Astrocyte (in vitro differentiated cells and primary cell): ENCODE measurements around the gene PTPRQ. TPM values are rescaled to one million over a fixed set of nuclear protein-coding genes. Genes with fewer than 3 reads are reported as not detected.

Experiments
- DNase-seq: peaks from one replicate; pipeline ENCODE4 v3.0.0-alpha.2; 2010; ENCODE audit warnings: low read depth
- FAIRE-seq: peaks from 2 replicates; lab custom pipeline; 2011; peaks lifted over from hg19 to GRCh38; lab: Jason Lieb, UNC
- H2AFZ ChIP-seq: 2 replicates; pipeline ENCODE4 v1.6.0; 2012; ENCODE audit warnings: low read depth, low read length, inconsistent platforms
- H3K27ac ChIP-seq: 2 replicates; pipeline ENCODE4 v1.5.1; 2011; ENCODE audit warnings: low read depth, low read length, inconsistent platforms
- H3K27me3 ChIP-seq: 2 replicates; pipeline ENCODE4 v1.6.0; 2011; ENCODE audit warnings: low read length, inconsistent platforms; ENCODE audit not compliant: insufficient read depth
- H3K36me3 ChIP-seq: 2 replicates; pipeline ENCODE4 v1.5.1; 2011; ENCODE audit warnings: low read length, inconsistent platforms; ENCODE audit not compliant: insufficient read depth
- H3K4me1 ChIP-seq: 2 replicates; pipeline ENCODE4 v1.5.1; 2011; ENCODE audit warnings: low read length, inconsistent platforms; ENCODE audit not compliant: insufficient read depth
- H3K4me2 ChIP-seq: 2 replicates; pipeline ENCODE4 v1.6.0; 2012; ENCODE audit warnings: low read length, inconsistent platforms
- H3K4me3 ChIP-seq: 2 replicates; pipeline ENCODE4 v1.5.1; 2011; ENCODE audit warnings: low read depth, mild to moderate bottlenecking, low read length, inconsistent platforms; ENCODE audit not compliant: insufficient read depth
- H3K79me2 ChIP-seq: 2 replicates; pipeline ENCODE4 v1.6.0; 2012; ENCODE audit warnings: mild to moderate bottlenecking, low read length, inconsistent platforms; ENCODE audit not compliant: insufficient read depth
- H3K9ac ChIP-seq: 2 replicates; pipeline ENCODE4 v1.6.0; 2012; ENCODE audit warnings: mild to moderate bottlenecking, low read length, inconsistent platforms
- H3K9me3 ChIP-seq: 2 replicates; pipeline ENCODE4 v1.5.1; 2012; ENCODE audit warnings: low read depth, mild to moderate bottlenecking, low read length, inconsistent platforms; ENCODE audit not compliant: insufficient read depth
- H4K20me1 ChIP-seq: 2 replicates; pipeline ENCODE4 v1.6.0; 2012; ENCODE audit warnings: low read length, inconsistent platforms; ENCODE audit not compliant: insufficient read depth
- H3K27ac Mint-ChIP-seq: one replicate; pipeline ENCODE4 v1.8.0; 2021; ENCODE audit warnings: mild to moderate bottlenecking, mixed read lengths; ENCODE audit not compliant: unreplicated experiment
- H3K27me3 Mint-ChIP-seq: one replicate; pipeline ENCODE4 v1.8.0; 2021; ENCODE audit warnings: low read depth, mixed read lengths; ENCODE audit not compliant: unreplicated experiment
- H3K36me3 Mint-ChIP-seq: one replicate; pipeline ENCODE4 v1.8.0; 2021; ENCODE audit warnings: low read depth, mixed read lengths; ENCODE audit not compliant: unreplicated experiment
- H3K4me1 Mint-ChIP-seq: one replicate; pipeline ENCODE4 v1.8.0; 2021; ENCODE audit warnings: low read depth, mixed read lengths; ENCODE audit not compliant: unreplicated experiment
- H3K4me3 Mint-ChIP-seq: one replicate; pipeline ENCODE4 v1.8.0; 2021; ENCODE audit warnings: mild to moderate bottlenecking, moderate library complexity, mixed read lengths; ENCODE audit not compliant: unreplicated experiment
- H3K9me3 Mint-ChIP-seq: one replicate; pipeline ENCODE4 v1.8.0; 2021; ENCODE audit warnings: mild to moderate bottlenecking, mixed read lengths; ENCODE audit not compliant: unreplicated experiment
- EZH2 ChIP-seq: IDR thresholded peaks from 2 replicates; pipeline ENCODE4 v1.6.1; 2012; ENCODE audit warnings: mild to moderate bottlenecking, low read length, inconsistent platforms; ENCODE audit not compliant: insufficient read depth
- total RNA-seq: library from RNA; stranded (reverse); gene quantifications from 2 replicates; pipeline ENCODE4 v1.2.1, GENCODE V29; 2021
- TF ChIP-seq, protein P1 (sequence below): IDR thresholded peaks from 2 replicates; pipeline ENCODE4 v1.5.1; 2011; ENCODE audit warnings: low read depth, mild to moderate bottlenecking, inconsistent platforms, low read length, moderate library complexity; ENCODE audit not compliant: insufficient read depth

Gene PTPRQ
- total RNA-seq, 1 donor from 2014 or later = 0.18 TPM

DNA sequence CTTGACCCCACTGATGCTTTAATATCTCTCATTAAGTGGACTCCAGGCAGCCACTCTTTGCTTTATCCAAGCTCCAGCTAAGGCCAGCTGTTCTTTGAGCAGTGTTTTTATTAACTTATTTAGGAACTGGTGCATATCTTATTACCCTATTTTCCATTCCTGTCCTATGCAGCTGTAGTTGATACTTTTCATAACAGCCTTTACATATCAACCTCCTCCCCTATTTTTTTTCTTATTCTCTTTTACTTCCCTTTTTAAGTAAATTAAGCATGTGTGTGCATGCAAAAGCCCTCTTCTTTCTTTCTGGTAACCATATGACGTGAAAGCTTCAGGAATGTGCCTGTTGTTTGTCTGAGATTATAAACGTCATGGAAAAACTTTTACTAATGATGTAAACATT is 121.2 kb downstream of the PTPRQ start:
- H3K4me1 ChIP-seq = no peaks in the 10 kb centered on the region
- no peak overlapping the region for H3K27ac Mint-ChIP-seq
- TF ChIP-seq EZH2 = no peak
- TF ChIP-seq, protein P1, sequence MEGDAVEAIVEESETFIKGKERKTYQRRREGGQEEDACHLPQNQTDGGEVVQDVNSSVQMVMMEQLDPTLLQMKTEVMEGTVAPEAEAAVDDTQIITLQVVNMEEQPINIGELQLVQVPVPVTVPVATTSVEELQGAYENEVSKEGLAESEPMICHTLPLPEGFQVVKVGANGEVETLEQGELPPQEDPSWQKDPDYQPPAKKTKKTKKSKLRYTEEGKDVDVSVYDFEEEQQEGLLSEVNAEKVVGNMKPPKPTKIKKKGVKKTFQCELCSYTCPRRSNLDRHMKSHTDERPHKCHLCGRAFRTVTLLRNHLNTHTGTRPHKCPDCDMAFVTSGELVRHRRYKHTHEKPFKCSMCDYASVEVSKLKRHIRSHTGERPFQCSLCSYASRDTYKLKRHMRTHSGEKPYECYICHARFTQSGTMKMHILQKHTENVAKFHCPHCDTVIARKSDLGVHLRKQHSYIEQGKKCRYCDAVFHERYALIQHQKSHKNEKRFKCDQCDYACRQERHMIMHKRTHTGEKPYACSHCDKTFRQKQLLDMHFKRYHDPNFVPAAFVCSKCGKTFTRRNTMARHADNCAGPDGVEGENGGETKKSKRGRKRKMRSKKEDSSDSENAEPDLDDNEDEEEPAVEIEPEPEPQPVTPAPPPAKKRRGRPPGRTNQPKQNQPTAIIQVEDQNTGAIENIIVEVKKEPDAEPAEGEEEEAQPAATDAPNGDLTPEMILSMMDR = no peak
- H3K4me3 ChIP-seq = no peak overlapping the region
- no peaks in the 10 kb centered on the region for H4K20me1 ChIP-seq
- no peak overlapping the region for H3K27ac ChIP-seq
- H3K4me2 ChIP-seq = no peak overlapping the region
- no peak overlapping the region for H2AFZ ChIP-seq
- no peak overlapping the region for H3K9ac ChIP-seq
- FAIRE-seq = no peak
- peak overlapping the region; percentile 0 for H3K4me3 Mint-ChIP-seq
- H3K27me3 ChIP-seq = no peaks in the 10 kb centered on the region
- no peaks in the 10 kb centered on the region for H3K36me3 Mint-ChIP-seq
- H3K79me2 ChIP-seq = no peaks in the 10 kb centered on the region
- H3K9me3 Mint-ChIP-seq = peaks cover 3% of the 10 kb centered on the region
- H3K4me1 Mint-ChIP-seq = no peaks in the 10 kb centered on the region
- peak; percentile 44 for DNase-seq
- H3K27me3 Mint-ChIP-seq = no peaks in the 10 kb centered on the region
- H3K36me3 ChIP-seq = no peaks in the 10 kb centered on the region
- no peaks in the 10 kb centered on the region for H3K9me3 ChIP-seq

DNA sequence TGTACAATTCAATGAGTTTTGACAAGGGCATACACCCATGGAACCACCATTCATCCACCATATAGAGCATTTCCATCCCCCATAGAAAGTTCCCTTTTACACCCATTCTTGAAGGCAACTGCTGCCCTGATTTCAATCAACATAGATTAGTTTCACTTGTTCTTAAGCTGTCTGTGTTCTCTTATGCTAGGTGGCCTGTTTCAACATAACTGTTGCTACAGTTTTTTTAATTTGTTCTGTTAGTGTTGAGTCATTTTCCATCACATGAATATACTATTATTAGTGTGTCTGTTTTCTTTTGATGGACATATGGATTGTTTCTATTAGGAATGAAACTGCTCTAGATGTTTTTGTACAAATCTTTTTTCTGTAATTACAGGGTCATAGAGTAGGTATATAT is 123.4 kb downstream of the PTPRQ start:
- no peak for FAIRE-seq
- Histone ChIP-seq H3K4me3 (no peak overlapping the region), H3K27ac (no peak overlapping the region), H3K79me2 (no peaks in the 10 kb centered on the region), H3K9me3 (no peaks in the 10 kb centered on the region), H3K4me2 (no peak overlapping the region), H3K36me3 (no peaks in the 10 kb centered on the region), H3K27me3 (no peaks in the 10 kb centered on the region), H3K9ac (no peak overlapping the region), H4K20me1 (no peaks in the 10 kb centered on the region), H3K4me1 (no peaks in the 10 kb centered on the region), H2AFZ (no peak overlapping the region)
- no peaks in the 10 kb centered on the region for H3K4me1 Mint-ChIP-seq
- no peaks in the 10 kb centered on the region for H3K27me3 Mint-ChIP-seq
- no peak overlapping the region for H3K27ac Mint-ChIP-seq
- no peak for TF ChIP-seq EZH2
- TF ChIP-seq, protein P1 = no peak
- peaks cover 4% of the 10 kb centered on the region for H3K9me3 Mint-ChIP-seq
- no peaks in the 10 kb centered on the region for H3K36me3 Mint-ChIP-seq
- no peak for DNase-seq
- no peak overlapping the region for H3K4me3 Mint-ChIP-seq

DNA sequence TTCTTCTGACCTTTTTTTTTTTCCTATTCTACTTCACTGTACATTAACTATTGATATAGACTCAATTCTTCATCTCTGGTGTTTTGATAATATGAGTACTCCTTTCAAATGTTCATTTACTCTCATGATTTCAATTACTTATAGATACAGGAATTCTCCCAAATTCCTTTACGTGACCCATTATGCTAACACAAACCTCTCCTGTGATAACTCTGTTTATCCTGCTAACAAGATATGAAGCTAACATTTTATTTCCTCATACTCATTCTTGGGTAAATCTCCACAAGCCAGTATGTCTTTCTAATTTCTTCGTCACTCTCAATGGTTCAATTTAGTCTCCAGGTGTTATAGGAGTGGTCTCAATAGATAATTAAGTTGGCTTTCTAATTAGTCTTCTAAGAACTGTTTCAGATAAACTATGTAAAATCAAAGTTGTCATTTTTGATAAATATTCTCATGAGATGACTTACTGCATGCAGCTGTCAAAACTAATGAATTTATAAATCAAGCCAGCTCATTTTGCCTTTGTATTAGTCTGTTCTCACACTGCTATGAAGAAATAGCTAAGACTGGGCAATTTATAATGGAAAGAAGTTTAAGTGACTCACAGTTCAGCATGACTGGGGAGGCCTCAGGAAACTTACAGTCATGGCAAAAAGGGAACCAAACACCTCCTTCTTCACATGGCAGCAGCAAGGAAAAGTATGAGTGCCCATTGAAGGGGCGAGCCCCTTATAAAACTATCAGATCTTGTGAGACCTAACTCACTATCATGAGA is 132.8 kb downstream of the PTPRQ start:
- H3K9ac ChIP-seq = no peak overlapping the region
- no peak overlapping the region for H3K4me2 ChIP-seq
- peaks cover 15% of the 10 kb centered on the region for H3K4me1 Mint-ChIP-seq
- H3K27me3 ChIP-seq = no peaks in the 10 kb centered on the region
- no peak overlapping the region for H3K4me3 ChIP-seq
- FAIRE-seq = no peak
- H3K27ac ChIP-seq = peak overlapping the region; percentile 49
- H3K36me3 Mint-ChIP-seq = no peaks in the 10 kb centered on the region
- H3K79me2 ChIP-seq = no peaks in the 10 kb centered on the region
- peak; percentile 70 for DNase-seq
- no peak overlapping the region for H3K4me3 Mint-ChIP-seq
- no peak overlapping the region for H3K27ac Mint-ChIP-seq
- H3K9me3 Mint-ChIP-seq = no peaks in the 10 kb centered on the region
- TF ChIP-seq, protein P1 = no peak
- no peak for TF ChIP-seq EZH2
- H3K4me1 ChIP-seq = peaks cover 22% of the 10 kb centered on the region
- no peaks in the 10 kb centered on the region for H4K20me1 ChIP-seq
- H2AFZ ChIP-seq = no peak overlapping the region
- H3K27me3 Mint-ChIP-seq = no peaks in the 10 kb centered on the region
- H3K9me3 ChIP-seq = peaks cover 3% of the 10 kb centered on the region
- no peaks in the 10 kb centered on the region for H3K36me3 ChIP-seq
